T-helper 2 cell treated with Interferon-gamma antibody and Interleukin-4, amounts not matched to agents 100 ng/mL and 5 ng/mL, for 36 hours (primary cell): ENCODE results near the gene DEPP1. TPM values are rescaled to one million over a fixed set of nuclear protein-coding genes. Genes with fewer than 3 reads are reported as not detected.

Experiments used
- intact Hi-C: fragments of 100-400 bp; cut with micrococcal nuclease; formaldehyde crosslinking; loops from one replicate; pipeline ENCODE4 v1.15.1; 2023
- total RNA-seq: library from RNA; stranded (reverse); gene quantifications from 2 replicates; pipeline ENCODE4 v1.2.3, GENCODE V29; 2022

DEPP1 gene
- total RNA-seq, 1 donor from 2014 or later: 1.7 TPM

DNA sequence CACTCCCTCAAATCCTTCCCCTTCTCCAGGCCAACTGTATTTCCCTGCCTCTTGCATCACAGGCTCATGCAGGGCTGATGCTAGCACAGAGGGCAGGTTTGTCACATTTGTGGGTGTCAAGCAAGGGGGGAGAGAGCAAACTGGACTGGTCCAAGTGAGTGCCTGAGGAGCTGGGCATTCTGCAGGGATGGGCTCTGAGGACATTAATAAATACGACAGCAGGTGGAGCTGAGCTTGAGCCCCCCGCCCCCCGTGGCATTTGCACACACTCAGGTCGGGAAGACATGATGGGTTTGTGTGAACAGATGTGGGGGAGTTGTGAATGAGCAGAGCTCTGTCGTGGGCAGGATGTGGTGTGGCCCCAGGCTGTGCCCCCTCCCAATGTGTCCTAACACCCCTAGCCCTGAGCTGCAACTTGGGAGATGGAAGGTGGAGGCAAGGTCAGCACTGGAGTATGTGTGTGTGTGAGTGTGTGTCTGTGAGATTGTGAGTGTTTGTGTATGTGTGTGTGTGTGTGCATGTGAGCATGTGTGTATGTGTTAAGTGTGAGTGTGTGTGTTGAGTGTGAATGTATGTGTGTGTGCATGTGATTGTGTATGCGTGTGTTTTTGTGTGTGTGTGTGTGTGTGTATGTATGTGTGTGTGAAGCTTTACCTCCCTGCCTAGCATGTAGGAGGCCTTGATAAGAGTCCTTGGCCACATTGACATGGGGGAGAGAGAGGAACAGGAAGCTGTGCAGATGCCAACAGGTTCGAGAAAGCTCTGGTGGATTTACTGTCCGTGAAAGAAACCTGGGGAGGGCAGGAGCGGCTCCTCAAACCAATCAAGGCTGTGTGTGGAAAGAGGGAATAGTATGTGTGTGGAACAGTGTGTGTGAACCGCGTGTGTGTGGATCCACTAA is 9.9 kb downstream of the DEPP1 start:
- intact Hi-C loops: no loop called here

DNA sequence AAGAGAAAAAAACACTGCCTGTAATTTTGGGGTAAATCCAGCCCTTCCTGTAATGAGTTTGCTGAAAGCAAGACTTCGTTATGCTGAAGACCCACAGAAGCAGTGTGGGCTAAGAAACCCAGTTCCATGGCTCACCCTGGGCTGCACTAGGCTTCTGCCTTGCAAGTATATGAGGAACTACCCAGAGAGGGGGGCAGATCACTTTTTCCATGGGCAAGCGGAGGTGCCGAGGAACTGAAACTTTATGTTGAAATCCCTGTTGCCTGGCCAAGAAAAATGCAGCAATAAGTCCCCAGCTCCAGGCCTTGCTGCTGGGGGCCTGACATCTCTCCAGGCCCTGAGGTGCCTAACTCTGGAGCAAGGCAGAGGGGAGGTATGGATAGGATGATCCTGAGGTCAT is 10.5 kb downstream of the DEPP1 start:
- intact Hi-C loops: no loop called here

DNA sequence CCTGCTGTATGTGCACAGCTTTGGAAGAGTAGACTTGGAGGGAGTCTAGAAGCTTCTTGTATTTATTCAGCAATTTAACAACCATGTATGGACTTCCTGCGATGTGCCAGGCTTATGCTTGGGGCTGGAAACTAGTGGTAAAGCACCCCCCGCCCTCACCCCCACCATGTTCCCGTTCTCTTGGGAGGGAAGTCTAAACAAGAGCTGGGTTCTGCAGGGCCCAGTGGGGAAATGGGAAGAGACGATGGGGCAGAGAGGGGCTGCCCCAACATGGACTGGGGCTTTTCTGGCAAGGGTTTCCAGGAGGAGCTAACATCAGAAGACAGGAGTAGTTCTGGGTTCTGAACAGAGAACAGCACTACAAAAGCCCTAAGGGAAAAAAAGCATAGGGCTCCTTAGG is 11.0 kb downstream of the DEPP1 start:
- intact Hi-C loops: no loop called here

DNA sequence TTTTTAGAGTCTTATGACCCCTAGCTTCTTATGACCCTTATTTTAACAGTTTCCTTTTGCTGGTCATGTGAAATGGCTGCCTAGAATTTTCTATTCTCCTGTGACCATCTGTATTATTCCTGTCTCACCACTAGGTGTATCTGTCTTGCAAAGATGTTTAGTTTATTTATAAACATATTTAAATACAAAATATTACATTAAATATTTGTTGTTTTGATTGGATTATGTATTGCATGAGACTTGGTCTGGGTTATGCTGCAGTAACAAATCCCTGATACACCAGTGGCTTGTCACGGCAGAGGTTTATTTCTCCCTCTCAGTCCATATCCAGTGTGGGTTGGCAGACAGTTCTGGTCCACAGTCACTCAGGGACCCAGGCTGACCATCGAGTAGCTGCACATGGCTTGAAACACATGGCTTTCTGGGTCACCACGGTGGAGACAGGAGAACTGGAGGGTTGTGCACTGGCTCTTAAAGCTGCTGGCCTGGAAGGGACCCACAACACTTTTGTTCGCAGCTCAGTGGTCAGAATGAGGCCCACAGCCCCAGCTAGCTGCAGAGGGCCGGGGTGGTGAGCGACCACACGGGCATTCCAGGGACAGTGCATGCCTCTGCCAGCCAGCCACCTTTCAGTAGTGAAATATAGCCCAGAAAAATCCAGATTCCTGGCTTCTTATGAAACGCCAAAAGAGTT is 11.6 kb downstream of the DEPP1 start:
- intact Hi-C loops: no loop called here

DNA sequence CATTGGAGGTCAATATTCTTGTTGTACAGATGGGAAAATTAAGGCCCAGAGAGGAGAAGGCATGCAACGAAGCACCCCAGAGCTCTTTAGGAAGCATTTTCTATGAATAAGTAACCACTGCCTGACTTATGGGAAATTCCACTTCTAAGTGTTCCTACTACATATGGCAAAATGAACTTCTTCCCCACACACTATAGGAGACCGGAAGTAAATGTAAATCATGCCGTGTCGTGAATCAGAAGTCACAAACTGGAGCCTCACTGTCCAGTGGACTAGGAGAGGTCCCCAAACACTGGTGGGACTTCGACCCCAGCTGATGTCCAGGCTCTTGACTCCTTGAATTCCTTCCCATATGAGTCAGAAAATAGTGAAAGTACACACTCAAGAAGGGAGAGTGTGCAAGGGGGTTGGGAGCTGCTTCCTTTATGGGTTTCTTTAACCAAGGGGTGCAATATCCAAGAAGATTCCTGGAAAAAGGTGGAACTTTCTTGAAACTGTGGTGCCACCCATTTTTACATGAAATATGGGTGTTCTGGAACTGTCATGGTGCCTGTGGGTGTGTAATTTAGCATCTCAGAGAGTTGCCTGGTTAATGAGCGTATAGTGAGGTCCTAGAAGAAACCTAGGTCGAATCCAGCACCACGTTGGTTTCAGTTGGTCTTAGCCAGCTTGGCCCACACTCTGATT is 12.3 kb downstream of the DEPP1 start:
- intact Hi-C loops: no loop called here

DNA sequence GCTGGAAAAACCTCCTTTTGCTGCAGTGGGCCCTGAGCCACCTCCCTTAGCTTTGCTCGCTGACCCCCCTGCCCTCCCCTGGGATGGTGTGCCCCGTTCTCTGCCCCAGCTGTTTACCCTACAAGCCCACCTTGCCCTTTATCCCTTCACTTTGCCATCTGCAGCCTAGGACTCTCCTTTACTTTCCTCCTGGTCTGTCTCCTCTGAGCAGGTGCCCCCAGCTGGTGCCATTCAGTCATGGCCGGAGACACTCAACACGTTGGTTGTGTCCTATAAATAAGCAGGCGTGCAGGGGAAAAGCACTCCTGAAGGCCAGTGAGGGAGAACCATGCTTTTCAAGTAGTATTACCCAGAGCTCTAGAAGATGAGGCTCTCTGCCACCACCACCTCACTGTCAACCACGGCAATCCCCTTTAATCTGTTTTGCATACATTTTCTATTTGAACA is 12.9 kb downstream of the DEPP1 start:
- intact Hi-C loops: no loop called here

DNA sequence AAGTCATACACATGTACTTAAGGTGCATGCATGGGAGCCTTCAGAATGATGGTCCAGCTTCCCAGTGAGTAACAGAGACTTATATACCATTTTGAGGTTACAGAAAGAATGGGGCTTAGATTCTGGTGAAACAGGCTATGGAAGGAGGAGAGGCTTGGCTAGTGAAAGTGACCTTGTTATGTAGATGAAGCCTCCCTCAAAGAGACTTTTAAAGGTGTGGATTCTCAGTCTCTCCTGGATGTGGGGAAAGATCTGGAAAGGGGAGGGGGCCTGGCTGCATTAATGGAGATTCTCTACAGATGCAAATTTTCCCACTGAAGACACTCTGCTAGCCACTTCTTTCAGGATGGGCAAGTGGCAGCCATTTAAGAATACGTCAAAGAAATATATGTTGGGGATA is 13.5 kb downstream of the DEPP1 start:
- intact Hi-C loops: no loop called here

DNA sequence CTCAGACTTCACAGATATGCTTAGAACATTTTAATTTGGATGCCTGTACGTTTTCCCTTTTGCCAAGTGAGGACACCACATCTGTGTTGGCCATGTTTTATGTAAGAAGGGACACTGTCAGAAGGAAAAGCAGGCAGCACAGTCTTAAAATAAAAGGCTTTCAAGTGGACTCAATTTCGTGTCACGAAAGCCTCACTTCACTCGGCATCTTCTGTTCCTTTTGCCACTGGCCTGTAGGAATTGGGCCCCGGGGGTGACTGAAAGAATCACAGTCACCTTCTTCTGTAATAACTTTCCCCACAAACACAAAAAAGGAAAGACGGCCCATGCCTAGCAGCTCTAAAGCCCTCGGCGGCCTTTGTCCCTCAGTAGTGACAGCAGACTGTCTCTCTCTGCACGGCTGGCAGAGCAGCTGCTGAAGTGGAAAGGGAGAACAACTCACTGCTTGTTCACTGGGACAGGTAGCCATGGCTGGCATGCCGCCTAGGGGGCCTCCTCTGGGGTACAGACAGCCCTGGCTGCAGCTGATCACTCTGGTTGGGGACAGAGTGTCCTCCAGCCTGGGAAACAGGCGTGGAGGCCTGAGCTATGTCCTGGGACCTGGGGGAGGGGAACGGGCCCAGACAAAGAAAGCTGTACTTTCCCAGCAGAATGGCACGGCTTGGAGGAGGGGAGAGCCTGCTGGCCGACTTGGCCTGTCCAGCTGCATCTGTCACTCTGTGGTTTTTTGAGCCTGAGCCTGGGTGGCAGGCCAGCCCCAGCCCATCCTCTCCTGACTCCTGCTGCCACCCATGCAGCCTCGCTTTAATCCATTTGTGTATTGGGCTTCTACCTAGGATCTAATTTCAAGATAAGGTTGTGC is 14.6 kb downstream of the DEPP1 start:
- intact Hi-C loops: no loop called here

DNA sequence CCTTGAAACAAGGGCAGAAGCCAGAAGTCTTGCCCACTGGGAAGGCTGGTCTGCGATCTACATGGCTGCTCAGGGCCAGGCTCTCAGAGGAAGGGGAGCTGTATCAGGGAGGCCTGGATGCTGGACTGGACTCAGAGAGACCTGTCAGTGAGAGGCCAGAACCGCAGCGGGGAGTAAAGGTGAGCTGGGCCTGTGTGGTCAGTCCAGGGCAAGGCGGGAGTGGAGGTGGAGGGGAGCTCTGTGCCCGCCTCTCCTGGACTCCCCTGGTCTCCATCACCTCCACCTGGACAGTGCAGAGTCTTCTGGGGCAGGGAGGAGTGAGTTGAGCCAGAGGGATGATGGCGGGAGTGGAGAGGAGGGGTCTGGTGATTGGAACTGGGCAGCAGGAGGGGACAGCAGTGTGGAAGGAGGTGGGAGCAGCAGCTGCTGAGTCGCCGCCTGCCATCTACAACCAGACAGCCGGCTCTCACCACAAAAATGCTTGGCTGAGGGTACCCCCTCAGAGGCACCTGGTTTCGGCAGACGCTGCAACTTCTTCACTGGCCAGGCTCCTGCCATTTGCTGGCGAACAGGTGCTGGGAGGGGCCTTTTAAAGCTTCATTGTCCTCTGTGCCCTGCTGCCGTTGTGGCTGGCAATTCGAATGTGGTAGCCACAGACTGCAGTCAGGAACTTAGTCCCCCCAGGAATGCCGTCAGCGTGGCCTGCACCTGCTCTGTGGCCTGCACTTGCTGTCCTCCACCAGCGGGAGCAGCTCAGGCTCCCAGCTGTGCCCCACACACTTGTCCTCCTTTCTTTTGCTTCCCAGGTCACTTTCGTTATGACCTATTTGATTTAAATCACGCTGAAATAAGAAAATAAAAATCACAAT is 15.5 kb downstream of the DEPP1 start:
- intact Hi-C loops: no loop called here

DNA sequence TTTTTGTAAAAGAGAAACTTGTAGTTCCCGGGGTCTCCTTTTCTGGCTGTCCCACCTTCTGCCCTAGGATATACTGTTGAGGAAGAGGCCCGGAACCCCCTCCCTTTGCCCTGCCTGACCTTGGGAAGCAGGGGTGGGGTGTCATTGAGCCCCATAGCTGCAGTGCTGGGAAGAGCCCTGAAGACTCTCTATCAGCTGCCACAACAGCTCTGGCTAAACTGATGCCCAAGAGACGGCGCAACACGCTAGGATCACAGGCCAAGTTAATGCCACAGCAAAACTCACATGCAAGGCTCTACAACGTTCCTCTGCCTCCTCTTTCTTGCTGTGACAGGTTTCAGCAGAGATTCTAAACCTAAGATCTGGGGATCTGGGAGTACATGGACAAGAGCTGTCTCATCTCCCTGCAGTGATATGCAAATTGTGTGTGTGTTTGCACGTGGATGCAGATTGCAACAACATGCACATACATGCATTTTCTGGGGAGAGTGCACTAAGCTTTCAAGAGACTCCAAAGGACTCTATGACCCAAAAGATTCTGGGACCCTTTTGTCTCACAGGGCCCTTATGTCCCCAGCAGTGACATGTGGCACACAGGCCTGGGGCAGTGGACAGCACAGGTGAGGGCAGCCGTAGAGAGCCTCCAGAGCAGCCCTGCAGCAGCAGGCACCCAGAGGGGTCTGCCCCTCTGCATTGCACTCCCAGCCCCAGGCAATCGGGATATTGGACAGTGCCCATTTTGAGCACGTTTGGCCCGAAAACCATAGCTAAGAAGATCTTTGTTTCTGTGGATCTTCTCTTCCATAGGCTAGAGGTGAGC is 16.5 kb downstream of the DEPP1 start:
- intact Hi-C loops: no loop called here

DNA sequence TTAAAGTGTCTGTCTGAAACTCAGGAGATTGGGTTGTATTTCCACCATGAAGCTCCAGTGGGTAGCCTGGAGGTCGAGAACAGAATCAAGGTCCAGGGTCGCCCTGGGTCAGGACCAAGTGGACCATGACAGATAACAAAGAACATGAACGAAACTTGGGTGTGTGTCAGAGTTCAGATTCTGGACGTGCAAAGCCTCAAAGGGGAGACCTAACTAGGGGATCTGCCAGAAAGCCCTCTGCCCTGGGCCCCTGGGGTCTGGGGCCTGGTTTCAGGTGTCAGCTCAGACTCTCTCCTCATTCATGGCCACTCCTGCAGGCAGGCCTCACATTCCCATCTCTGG is 17.4 kb downstream of the DEPP1 start:
- intact Hi-C loops: no loop called here

DNA sequence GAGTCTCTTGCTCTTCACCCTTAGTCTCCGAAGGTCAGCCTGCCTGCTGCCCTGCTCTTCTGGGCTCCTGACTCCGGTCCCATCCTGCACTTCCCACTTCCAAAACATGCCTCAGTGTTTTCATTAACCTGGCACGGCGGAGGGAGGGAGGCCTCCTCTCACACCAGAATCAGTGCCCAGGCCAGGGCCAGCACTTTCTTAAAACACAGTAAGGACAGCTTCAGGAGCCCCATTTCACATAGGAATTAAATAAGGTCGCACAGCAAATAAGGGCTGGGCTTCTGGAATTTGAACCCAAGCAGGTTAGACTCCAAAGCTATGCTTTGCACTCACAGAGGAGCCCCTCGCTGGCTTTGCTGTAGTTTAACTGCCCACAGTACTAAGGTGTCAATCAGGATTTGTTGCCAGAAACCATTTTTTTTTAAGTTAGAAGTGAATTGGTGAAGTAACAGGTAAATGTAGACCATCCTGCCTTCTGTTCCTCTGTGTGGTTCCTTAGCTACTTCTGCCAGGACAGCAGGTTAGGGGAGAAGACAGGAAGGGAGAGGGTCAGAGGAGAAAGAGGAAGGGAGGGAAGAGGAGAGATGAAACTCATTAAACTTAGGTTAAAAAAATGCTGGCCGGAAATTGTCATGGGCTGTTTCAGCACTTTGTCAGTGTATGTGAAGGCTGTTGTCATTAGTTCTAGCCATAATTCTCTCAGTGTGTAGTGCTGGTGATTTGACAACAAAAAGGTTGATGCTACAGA is 18.0 kb downstream of the DEPP1 start:
- intact Hi-C loops: no loop called here

DNA sequence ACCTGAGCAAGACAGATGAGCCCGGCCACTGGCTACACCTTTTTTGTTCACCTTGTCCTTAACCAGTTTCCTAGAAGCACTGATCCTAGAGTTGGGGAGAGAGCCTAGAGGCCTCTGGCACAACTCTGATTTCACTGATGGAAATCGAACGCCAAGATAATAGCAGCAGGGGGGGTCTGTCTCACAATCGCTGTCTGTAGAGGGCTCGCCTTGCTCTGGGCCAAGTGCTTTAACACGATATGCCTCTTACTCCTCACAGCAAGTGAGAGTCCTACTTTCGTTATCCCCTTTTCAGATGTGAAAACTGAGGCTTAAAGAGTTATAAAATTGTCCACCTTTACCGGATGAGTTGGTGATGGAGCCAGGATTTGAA is 18.5 kb downstream of the DEPP1 start:
- intact Hi-C loops: no loop called here

DNA sequence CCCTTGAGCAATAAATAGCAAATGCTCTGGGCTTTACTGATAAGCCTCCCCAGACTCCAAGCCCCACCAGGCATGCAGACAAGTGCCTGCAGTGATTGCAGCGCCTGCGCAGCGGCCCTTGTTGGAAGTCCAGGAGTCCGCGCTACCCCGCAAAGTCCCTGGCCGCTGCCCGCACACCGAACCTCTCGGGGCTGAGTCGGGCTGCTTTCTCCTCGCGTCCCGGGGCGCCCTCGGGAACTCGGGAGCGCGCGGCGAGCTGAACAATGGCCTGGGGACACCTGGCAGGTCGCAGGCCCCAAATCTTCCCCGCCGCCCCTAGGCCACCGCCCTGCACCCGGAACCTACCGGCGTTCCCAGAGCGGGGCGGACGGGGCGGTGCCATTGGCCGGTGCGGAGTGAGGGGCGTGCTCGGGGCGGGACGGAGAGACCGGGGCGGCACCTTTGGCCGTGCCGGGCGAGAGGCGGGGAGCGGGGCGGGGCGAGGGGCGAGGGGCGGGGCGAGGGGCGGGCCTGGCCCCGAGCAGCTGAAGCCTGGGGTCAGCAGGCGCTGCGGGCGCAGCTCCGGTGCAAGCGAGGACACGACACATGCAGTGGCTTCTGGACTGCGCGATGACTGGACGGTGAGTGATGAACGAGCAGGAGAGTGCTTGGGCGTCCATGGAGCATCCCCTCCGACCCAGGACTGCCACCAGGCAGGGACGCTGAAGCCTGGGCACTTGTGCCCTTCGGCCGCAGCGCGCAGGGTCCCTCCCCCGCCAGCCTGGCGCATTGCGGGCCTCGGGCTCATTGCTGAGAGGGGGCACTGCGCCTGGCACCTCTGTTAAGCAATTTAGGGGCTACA is 19.1 kb downstream of the DEPP1 start, which contains the start of gene RASSF4:
TSS of gene RASSF4 (plus strand) at position 556 of the 841 bp plus-strand sequence. CDS start 10,401 bp downstream, outside the sequence.
- intact Hi-C loops: loop anchor here (1.0 to 5.0 kb wide), 4 partner anchors 16 to 1597 kb away; no protein-coding TSS in a partner anchor

DNA sequence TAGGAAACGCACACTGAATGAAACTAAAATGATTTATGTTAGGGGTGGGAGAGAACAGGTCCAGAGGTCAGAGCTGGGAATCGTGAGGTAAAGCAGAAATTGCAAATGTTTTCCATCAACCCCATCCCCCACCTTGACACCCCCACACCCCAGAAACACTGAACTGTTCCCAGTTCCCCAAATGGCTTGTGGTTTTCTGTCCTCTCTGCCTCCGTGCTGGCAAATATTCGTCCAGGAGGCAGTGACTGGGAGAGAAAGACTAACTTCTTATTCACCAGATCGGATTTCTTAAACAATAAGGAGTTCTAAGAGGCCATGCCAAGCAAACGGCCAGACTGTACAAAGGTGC is 19.7 kb downstream of the DEPP1 start:
- intact Hi-C loops: loop anchor here (1.0 to 5.0 kb wide), 4 partner anchors 16 to 1597 kb away; no protein-coding TSS in a partner anchor

DNA sequence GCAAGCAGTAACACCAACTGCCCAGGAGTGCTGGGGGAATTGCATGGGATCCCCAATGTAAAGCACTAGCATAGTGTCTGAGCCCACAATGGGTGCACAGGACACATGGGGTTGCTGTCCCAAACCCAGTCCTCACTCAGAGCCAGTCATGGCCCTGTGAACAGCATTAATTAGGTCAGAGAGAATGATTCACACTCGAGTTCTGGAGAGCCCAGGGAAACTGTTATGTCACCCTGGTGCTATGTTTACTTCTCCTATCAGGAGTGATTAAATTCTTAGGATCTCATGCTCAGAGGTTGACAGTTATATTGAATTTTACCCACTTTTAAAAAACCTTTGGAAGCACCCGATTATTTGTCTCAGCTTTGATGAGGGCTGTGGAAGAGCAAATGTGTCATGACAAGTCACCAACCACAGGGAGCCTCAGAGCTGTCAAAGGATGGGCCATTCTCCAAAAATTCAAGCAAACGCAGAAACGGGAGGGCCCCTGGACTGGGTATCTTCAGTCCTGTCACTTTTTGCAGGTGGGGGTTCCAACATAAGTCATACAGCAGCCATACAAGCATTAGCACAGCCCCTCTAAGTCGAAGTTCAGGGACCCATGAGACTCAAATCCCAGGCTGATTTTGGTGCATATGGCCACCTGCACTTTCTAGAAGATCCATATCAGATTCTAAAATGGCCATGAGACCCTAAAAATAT is 20.3 kb downstream of the DEPP1 start:
- intact Hi-C loops: loop anchor here (2.0 to 5.0 kb wide), 2 partner anchors 26 to 1596 kb away; no protein-coding TSS in a partner anchor
